ENCODE results near the gene MAP2K5.

DNA sequence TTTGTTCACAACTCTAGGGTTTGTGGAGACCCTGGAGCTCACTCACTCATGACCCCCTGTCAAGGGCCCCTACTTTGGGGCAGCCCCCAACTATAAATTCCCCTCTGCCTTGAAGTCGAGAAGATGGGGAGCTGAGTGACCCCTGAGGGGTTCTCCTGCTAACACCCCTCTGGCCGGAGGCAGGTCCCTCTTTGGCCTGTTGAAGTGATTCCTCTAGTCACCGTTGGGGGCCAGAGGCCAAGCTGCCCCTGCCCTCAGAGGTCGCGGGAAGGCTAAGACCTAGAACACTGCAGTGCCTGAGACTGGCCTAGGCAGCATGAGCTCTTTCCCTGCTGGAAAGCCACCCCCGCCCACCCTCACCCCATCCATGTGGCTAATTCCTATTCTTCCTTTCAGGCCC, 267.4 kb downstream of the MAP2K5 start:
- TF ChIP-seq, protein P1, sequence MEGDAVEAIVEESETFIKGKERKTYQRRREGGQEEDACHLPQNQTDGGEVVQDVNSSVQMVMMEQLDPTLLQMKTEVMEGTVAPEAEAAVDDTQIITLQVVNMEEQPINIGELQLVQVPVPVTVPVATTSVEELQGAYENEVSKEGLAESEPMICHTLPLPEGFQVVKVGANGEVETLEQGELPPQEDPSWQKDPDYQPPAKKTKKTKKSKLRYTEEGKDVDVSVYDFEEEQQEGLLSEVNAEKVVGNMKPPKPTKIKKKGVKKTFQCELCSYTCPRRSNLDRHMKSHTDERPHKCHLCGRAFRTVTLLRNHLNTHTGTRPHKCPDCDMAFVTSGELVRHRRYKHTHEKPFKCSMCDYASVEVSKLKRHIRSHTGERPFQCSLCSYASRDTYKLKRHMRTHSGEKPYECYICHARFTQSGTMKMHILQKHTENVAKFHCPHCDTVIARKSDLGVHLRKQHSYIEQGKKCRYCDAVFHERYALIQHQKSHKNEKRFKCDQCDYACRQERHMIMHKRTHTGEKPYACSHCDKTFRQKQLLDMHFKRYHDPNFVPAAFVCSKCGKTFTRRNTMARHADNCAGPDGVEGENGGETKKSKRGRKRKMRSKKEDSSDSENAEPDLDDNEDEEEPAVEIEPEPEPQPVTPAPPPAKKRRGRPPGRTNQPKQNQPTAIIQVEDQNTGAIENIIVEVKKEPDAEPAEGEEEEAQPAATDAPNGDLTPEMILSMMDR (IDR thresholded peaks at IDR 0.05): no peak
- TF ChIP-seq EP300 (IDR thresholded peaks at IDR 0.05) (no peak), POLR2A (IDR thresholded peaks at IDR 0.05) (no peak)
